BE2C (cell line): ENCODE measurements around the gene SAMD10. TPM values are rescaled to one million over a fixed set of nuclear protein-coding genes. Genes with fewer than 3 reads are reported as not detected.

Experiments
- DNase-seq: peaks from one replicate; pipeline ENCODE4 v3.0.0-alpha.2; 2020
- H3K27me3 ChIP-seq: fragments of 250-450 bp; sonication (Bioruptor Pico); 2 replicates; pipeline ENCODE4 v1.5.1; 2020; ENCODE audit warnings: mild to moderate bottlenecking
- H3K36me3 ChIP-seq: fragments of 250-450 bp; sonication (Bioruptor Pico); 2 replicates; pipeline ENCODE4 v1.5.1; 2020; ENCODE audit warnings: mild to moderate bottlenecking
- H3K4me1 ChIP-seq: fragments of 250-450 bp; sonication (Bioruptor Pico); 2 replicates; pipeline ENCODE4 v1.5.1; 2020
- H3K4me3 ChIP-seq: 2 replicates; pipeline ENCODE4 v1.5.1; 2011; ENCODE audit warnings: low read depth, low read length
- H3K9me3 ChIP-seq: fragments of 250-450 bp; sonication (Bioruptor Pico); 2 replicates; pipeline ENCODE4 v1.5.1; 2020
- CTCF ChIP-seq: IDR thresholded peaks from 2 replicates; pipeline ENCODE4 v1.5.1; 2012; ENCODE audit warnings: mild to moderate bottlenecking, low read depth, low read length
- polyA plus RNA-seq: library from polyadenylated mRNA; unstranded; fragments of >200 nt; gene quantifications from one replicate; pipeline ENCODE4 v1.2.1, GENCODE V29; 2012; ENCODE audit warnings: low read depth, missing spikeins; ENCODE audit not compliant: insufficient read length, insufficient read depth

The SAMD10 gene
- 22.3 TPM for polyA plus RNA-seq

GRCh38 chr20:63979557-63980316, at the start of gene SAMD10:
SAMD10 (minus strand) TSS chr20:63979642; CDS start chr20:63979467, 175 bp downstream.
- Histone ChIP-seq H3K4me1 (peaks cover 12% of the 10 kb centered on the region), H3K9me3 (no peaks in the 10 kb centered on the region), H3K27me3 (no peaks in the 10 kb centered on the region), H3K36me3 (peaks cover 18% of the 10 kb centered on the region), H3K4me3 (peak within 1 kb of the TSS; percentile 72)
- DNase-seq: peak; percentile 90
- TF ChIP-seq CTCF: 0 out of 2 replicates have a peak, but pooled peaks have one; percentile 3

GRCh38 chr20:64027981-64028685, 48.7 kb upstream of the SAMD10 start:
- DNase-seq: peak; percentile 64
- TF ChIP-seq CTCF: no peak
- peaks cover 5% of the 10 kb centered on the region; the same call in 1 of the 2 replicates for H3K4me1 ChIP-seq
- no peaks in the 10 kb centered on the region for H3K27me3 ChIP-seq
- no peak overlapping the region for H3K4me3 ChIP-seq
- H3K9me3 ChIP-seq: no peaks in the 10 kb centered on the region
- peaks cover 84% of the 10 kb centered on the region for H3K36me3 ChIP-seq

GRCh38 chr20:64025826-64026412, 46.5 kb upstream of the SAMD10 start:
- Histone ChIP-seq H3K4me1 (peaks cover 5% of the 10 kb centered on the region; the same call in 1 of the 2 replicates), H3K36me3 (peaks cover 89% of the 10 kb centered on the region), H3K27me3 (no peaks in the 10 kb centered on the region), H3K4me3 (no peak overlapping the region), H3K9me3 (no peaks in the 10 kb centered on the region)
- DNase-seq: no peak
- TF ChIP-seq CTCF: no peak

- DNase-seq: no peak
- Histone ChIP-seq H3K4me1 (peaks cover 5% of the 10 kb centered on the region; the same call in 1 of the 2 replicates), H3K36me3 (peaks cover 82% of the 10 kb centered on the region), H3K4me3 (no peak overlapping the region), H3K9me3 (no peaks in the 10 kb centered on the region), H3K27me3 (no peaks in the 10 kb centered on the region)
- TF ChIP-seq CTCF: no peak
Measured at GRCh38 chr20:64025101-64025825, 45.8 kb upstream of the SAMD10 start.

GRCh38 chr20:64024141-64024990, 44.9 kb upstream of the SAMD10 start:
- H3K36me3 ChIP-seq: peaks cover 82% of the 10 kb centered on the region

More at GRCh38 chr20:64024141-64024990, 44.9 kb upstream of the SAMD10 start:
- Histone ChIP-seq H3K27me3 (no peaks in the 10 kb centered on the region), H3K4me1 (peaks cover 5% of the 10 kb centered on the region; the same call in 1 of the 2 replicates), H3K4me3 (no peak overlapping the region), H3K9me3 (no peaks in the 10 kb centered on the region)
- no peak for TF ChIP-seq CTCF
- no peak for DNase-seq
